ENCODE results near the gene NINL. TPM values are rescaled to one million over a fixed set of nuclear protein-coding genes. Genes with fewer than 3 reads are reported as not detected.

NINL gene
- total RNA-seq, 1 experiment from 2014 or later = 7.2 TPM

- no peak for DNase-seq (ENCODE audit: low read depth, low spot score)
- ChIA-PET RAD21 (ENCODE audit: low non-redundant PET in 1 of 2, low total read pairs in 2 of 2, uncharacterized antibody in 2 of 2, unreplicated experiment in 2 of 2) (no interaction called here), POLR2A (no interaction called here), CTCF (no interaction called here)
- Histone ChIP-seq H3K27me3 (ENCODE audit: insufficient read depth, low read length) (no peaks in the 10 kb centered on the region), H4K20me1 (ENCODE audit: insufficient read depth) (no peaks in the 10 kb centered on the region), H3K4me2 (ENCODE audit: low read length) (no peak overlapping the region), H2AFZ (ENCODE audit: low read depth, low read length, poor library complexity, severe bottlenecking) (no peak overlapping the region), H3K4me1 (ENCODE audit: control insufficient read depth in 1 of 2, insufficient read depth in 2 of 2, low read length in 2 of 2) (peaks cover 9 to 23% of the 10 kb centered on the region in 2 experiments; a peak in 3 of 4 replicates), H3K79me2 (ENCODE audit: insufficient read depth, low read length) (peaks cover 31% of the 10 kb centered on the region), H3K9ac (ENCODE audit: low read length) (no peak overlapping the region), H3K4me3 (replicated peaks in 1 of 2; ENCODE audit: low read depth in 1 of 2, low read length in 2 of 2) (no peak overlapping the region), H3K9me2 (ENCODE audit: insufficient read depth) (no peaks in the 10 kb centered on the region), H3K36me3 (ENCODE audit: control insufficient read depth in 1 of 2, insufficient read depth in 2 of 2, low read length in 2 of 2) (no peaks in the 10 kb centered on the region), H3K9me3 (ENCODE audit: control insufficient read depth in 1 of 2, insufficient read depth in 1 of 2, low read depth in 1 of 2, low read length in 2 of 2) (no peaks in the 10 kb centered on the region), H3K27ac (ENCODE audit: low read depth, low read length) (no peak overlapping the region)
- TF ChIP-seq, protein P1, sequence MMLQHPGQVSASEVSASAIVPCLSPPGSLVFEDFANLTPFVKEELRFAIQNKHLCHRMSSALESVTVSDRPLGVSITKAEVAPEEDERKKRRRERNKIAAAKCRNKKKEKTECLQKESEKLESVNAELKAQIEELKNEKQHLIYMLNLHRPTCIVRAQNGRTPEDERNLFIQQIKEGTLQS (IDR thresholded peaks at IDR 0.05) = no peak
- 0 out of 2 replicates have a peak, but pooled peaks have one; percentile 13 for TF ChIP-seq POLR2AphosphoS5 (IDR thresholded peaks at IDR 0.05; ENCODE audit: low read depth, low read length)
- ATAC-seq = no peak
- intact Hi-C loops (cut with micrococcal nuclease) = no loop called here
- BruUV-seq (replicated peaks) = no TSS peak
Observed at GRCh38 chr20:25626779-25627178, 41.4 kb upstream of the NINL start.

DNA sequence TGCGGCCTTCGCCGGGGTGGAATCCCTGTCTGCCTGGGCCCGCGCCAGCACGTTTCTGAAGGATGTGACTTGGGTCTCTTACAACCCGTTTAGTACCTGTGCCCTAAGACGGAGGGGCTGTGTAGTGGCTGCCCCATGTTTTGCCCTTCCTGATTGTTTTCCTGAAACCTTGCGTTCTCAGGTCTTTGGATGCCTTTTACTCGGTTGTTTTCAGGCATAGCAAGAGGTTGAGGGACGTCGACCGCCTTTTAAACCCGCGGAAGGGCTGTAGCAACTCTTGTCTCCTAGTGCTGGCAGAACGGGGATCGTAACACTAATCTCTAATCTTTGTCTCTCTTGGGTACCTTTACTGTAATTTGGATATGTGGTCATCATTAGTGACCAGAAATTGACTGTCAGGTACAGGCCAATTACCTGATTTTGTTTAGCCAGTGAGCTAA lies 39.2 kb upstream of the NINL start:
- H2AFZ ChIP-seq (ENCODE audit: low read depth, low read length, poor library complexity, severe bottlenecking) = no peak overlapping the region
- ChIA-PET CTCF (no interaction called here), POLR2A (no interaction called here), RAD21 (ENCODE audit: low non-redundant PET in 1 of 2, low total read pairs in 2 of 2, uncharacterized antibody in 2 of 2, unreplicated experiment in 2 of 2) (no interaction called here)
- TF ChIP-seq ZFX (IDR thresholded peaks at IDR 0.05) = peak; percentile 82
- no peak for TF ChIP-seq EGR1 (IDR thresholded peaks at IDR 0.05; ENCODE audit: low read depth)
- peak overlapping the region; percentile 96 for H3K9ac ChIP-seq (ENCODE audit: low read length)
- H3K4me3 ChIP-seq (replicated peaks in 1 of 2; ENCODE audit: low read depth in 1 of 2, low read length in 2 of 2) = peak overlapping the region; percentile 71 to 88
- peak overlapping the region; percentile 89 for H3K4me2 ChIP-seq (ENCODE audit: low read length)
- no peaks in the 10 kb centered on the region for H3K27me3 ChIP-seq (ENCODE audit: insufficient read depth, low read length)
- TSS peak; percentile 49 for BruUV-seq (replicated peaks)
- intact Hi-C loops (cut with micrococcal nuclease) = loop anchor here (2.0 kb wide), 1 partner anchor 20 kb away; no protein-coding TSS in a partner anchor
- H3K79me2 ChIP-seq (ENCODE audit: insufficient read depth, low read length) = peaks cover 54% of the 10 kb centered on the region
- peak overlapping the region; percentile 98 for H3K27ac ChIP-seq (ENCODE audit: low read depth, low read length)
- no peak for ATAC-seq
- H3K4me1 ChIP-seq (ENCODE audit: control insufficient read depth in 1 of 2, insufficient read depth in 2 of 2, low read length in 2 of 2) = peaks cover 9 to 23% of the 10 kb centered on the region in 2 experiments; a peak in 3 of 4 replicates
- no peaks in the 10 kb centered on the region for H4K20me1 ChIP-seq (ENCODE audit: insufficient read depth)
- no peak for DNase-seq (ENCODE audit: low read depth, low spot score)
- 0 out of 4 replicates have a peak, but pooled peaks cover 0 to 6% of the 10 kb centered on the region in 2 experiments for H3K36me3 ChIP-seq (ENCODE audit: control insufficient read depth in 1 of 2, insufficient read depth in 2 of 2, low read length in 2 of 2)
- H3K9me3 ChIP-seq (ENCODE audit: control insufficient read depth in 1 of 2, insufficient read depth in 1 of 2, low read depth in 1 of 2, low read length in 2 of 2) = no peaks in the 10 kb centered on the region
- no peaks in the 10 kb centered on the region for H3K9me2 ChIP-seq (ENCODE audit: insufficient read depth)
